Occipital lobe (tissue), 2 donors: ENCODE data around the gene PYCR2. TPM values are rescaled to one million over a fixed set of nuclear protein-coding genes. Genes with fewer than 3 reads are reported as not detected.
"Not testable (repeated sequence)": the region's sequence is repeated elsewhere in the genome, so short reads cannot be mapped to it uniquely, and the experiment has no call there.

Experiments used
- DNase-seq: peaks from one replicate; lab custom pipeline; 2025; lab: John Stamatoyannopoulos, UW
- total RNA-seq: library from RNA; depleted of rRNA; stranded (reverse); fragments of >200 nt; gene quantifications from one replicate; pipeline ENCODE4 v1.2.3, GENCODE V29; 2014

PYCR2 gene
- 16.2 TPM for total RNA-seq

GRCh38 chr1:225923692-225924555 lies at the start of gene PYCR2:
PYCR2 (minus strand) TSS chr1:225924250; CDS start chr1:225924110, 140 bp downstream.
- peak; percentile 93 for DNase-seq

GRCh38 chr1:225973158-225973557 lies 49.1 kb upstream of the PYCR2 start:
- DNase-seq = no peak

DNA sequence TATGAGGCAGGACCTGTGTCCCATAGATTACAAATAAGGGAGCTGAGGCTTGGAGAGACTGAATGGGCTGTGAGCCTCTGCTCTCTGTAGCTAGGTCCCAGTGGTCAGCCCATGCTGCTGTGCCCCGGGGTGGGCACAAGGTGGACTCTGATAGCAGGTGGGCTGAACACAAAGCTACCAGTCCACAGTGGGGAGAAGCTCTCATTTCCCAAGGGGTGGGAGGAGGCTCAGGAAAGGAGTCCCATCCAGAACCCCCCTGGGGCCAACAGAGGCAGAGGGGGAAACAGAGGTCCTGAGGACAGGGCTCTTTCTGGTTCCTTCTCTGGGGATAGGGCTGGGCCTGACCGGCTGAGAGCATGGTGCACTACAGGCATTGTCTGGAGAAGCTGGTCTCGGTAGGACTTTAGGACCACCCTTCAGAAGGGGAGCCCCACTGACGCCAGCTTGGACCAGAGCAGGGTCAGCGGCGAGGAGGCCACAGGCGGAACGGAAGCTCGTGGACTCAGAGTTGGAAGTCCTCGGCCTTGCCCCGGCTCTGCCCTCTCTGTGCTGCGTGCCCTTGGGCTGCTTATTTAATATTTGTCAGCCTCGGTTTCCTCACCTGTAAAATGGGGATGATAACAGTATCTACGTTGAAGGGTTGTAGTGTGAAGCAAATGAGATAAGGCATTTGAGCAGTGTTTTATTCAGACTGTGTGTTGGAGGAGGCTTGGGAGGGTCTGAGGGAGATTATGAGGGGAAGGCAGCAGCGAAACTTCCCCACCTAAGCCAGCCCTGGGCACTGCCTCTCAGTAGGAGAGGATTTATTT lies 48.5 kb upstream of the PYCR2 start:
- no peak for DNase-seq

- DNase-seq = not testable (repeated sequence)
Measured at GRCh38 chr1:225970592-225971157, 46.6 kb upstream of the PYCR2 start.

- DNase-seq = not testable (repeated sequence)
Measured at GRCh38 chr1:225969751-225970150, 45.7 kb upstream of the PYCR2 start.

DNA sequence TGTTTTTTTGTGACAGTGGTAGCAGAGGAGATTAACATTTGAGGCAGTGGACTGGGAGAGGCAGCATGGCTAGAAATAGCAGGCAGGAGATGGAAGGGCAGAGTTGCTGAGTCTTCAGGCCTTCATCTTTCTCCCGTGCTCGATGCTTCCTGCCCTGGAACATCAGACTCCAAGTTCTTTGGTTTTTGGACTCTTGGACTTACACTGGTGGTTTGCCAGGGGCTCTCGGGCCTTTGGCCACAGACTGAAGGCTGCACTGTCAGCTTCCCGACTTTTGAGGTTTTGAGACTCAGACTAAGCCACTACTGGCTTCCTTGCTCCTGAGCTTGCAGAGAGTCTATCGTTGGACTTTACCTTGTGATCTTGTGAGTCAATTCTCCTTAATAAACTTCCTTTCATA lies 41.2 kb upstream of the PYCR2 start:
- DNase-seq = no peak

- no peak for DNase-seq
Measured at GRCh38 chr1:225963735-225964530, 39.9 kb upstream of the PYCR2 start.

GRCh38 chr1:225962440-225962975 lies 38.5 kb upstream of the PYCR2 start:
- no peak for DNase-seq

- no peak for DNase-seq
Measured at GRCh38 chr1:225961659-225962439, 37.8 kb upstream of the PYCR2 start.

- no peak for DNase-seq
Measured at GRCh38 chr1:225958041-225958440, 34.0 kb upstream of the PYCR2 start.

GRCh38 chr1:225954753-225955152 lies 30.7 kb upstream of the PYCR2 start:
- DNase-seq = no peak

GRCh38 chr1:225953315-225953714 lies 29.3 kb upstream of the PYCR2 start:
- DNase-seq = no peak

- no peak for DNase-seq
Measured at GRCh38 chr1:225950905-225951497, 27.0 kb upstream of the PYCR2 start.

GRCh38 chr1:225949041-225949440 lies 25.0 kb upstream of the PYCR2 start:
- DNase-seq = no peak

GRCh38 chr1:225946803-225947202 lies 22.8 kb upstream of the PYCR2 start:
- DNase-seq = no peak

- no peak for DNase-seq
Measured at GRCh38 chr1:225946082-225946620, 22.1 kb upstream of the PYCR2 start.

DNA sequence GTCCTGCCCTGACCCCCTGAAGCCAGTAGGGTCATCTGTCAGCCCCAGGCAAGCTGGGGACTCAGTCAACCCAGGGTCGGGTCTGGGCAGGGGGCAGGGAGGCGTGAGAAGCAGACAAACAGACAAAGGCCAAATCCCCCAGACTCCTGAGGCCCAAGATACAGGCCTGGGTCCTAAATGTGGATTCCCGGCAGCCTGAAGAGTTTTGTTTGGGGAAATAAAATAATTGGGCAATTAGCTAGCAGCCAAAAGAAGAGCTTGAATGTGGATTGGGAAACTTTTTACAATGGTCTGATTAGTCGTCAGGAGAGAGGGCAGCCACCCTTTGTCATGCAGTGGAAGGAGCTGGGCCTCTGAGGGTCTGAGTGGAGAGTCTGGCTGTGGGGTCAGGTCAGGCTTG lies 21.5 kb upstream of the PYCR2 start:
- DNase-seq = no peak

GRCh38 chr1:225944951-225945350 lies 20.9 kb upstream of the PYCR2 start:
- DNase-seq = no peak

DNA sequence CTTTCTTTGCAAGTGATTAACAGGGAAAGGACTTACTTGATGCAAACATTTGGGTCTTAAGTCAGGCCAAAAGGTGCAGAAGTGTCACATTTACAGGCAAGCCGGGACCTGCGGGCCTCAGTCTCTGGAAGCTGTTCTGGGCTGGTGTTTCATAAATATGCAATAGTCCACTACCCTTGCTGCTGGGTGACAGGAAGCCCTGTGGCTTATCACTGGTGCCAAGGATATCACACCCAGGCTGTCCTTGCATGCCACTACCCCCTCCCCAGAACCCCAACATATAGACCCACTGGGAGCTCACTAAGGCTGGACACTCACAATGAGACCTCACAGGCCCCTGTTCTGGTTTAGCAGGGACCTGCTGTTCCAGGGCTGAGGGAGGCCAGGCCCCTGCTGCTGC lies 20.3 kb upstream of the PYCR2 start:
- no peak for DNase-seq

- DNase-seq = no peak
Measured at GRCh38 chr1:225943582-225943981, 19.5 kb upstream of the PYCR2 start.
